Renal cortex interstitium (tissue), 11 donors: ENCODE results near the gene CUX1. TPM values are rescaled to one million over a fixed set of nuclear protein-coding genes. Genes with fewer than 3 reads are reported as not detected.

Source experiments
- DNase-seq, 11 donors: peaks; one replicate each; pipeline ENCODE4 v3.0.0-alpha.2; 2013; ENCODE audit warnings: low read depth in 9 of 11, low spot score in 4 of 11; ENCODE audit errors: extremely low read depth in 1 of 11
- polyA plus RNA-seq, 3 donors: library from polyadenylated mRNA; unstranded; fragments of 120-200 nt; gene quantifications; one replicate each; pipeline ENCODE4 v1.2.1, GENCODE V29; 2013; ENCODE audit not compliant: insufficient read length in 3 of 3

Gene CUX1
- polyA plus RNA-seq, 3 donors: 93.9 to 103 (median 98.0) TPM

- DNase-seq: no peak
These were observed 119.3 kb downstream of the CUX1 start for GRCh38 chr7:101936611-101937231.

DNA sequence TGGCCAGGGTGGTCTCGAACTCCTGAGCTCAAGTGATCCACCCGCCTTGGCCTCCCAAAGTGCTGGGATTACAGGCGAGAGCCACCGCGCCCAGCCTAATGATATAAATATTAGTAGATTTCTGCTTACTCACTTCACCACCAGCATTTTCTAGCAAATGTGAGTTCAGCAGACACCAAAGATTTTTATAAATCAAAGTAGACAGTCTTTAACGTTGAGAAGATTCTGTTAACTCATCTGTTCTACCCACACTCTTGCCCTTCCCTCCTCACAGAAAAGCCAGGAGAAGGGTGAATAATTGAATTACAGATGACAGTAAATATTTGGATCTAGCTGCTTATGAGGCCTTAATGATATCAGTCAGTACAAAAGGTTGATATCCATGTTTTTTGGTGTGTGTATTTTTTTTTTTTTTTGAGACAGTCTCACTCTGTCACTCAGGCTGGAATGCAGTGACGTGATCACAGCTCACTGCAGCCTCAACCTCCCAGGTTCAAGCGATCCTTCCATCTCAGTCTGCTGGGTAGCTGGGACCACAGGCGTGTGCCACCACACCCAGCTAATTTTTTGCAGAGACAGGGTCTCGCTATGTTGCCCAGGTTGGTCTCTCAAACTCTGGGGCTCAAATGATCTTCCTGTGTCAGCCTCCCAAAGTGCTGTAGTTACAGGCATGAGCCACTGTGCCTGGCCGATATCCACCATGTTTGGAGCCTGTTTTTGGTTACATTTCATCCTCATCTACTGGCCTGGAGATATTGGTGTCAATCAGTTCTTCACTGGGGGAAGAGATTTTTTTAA lies 120.5 kb downstream of the CUX1 start:
- DNase-seq: no peak

DNA sequence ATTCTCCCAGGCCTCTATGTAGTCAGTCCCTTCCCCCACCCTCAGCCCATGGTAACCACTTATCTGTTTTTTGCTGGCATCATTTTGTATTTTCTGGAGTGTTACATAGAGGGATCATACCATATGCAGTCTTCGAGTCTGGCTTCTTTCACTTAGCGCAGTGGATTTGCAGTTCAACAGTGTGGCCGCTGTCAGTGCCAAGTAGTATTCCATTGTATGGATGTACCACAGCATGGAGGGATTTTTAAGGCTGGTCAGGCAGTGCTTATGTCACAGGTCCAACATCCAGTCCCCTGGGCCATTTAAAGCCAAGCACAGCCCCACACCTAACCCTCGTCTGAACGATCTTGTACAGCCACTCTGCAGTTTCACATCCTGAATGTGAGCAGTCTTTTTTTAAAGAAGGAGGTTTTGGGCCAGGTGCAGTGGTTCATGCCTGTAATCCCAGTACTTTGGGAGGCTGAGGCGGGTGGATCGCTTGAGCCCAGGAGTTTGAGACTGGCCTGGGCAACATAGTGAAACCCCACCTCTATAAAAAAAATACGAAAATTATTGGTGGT lies 121.8 kb downstream of the CUX1 start:
- DNase-seq: no peak

- no peak for DNase-seq
These were observed 122.7 kb downstream of the CUX1 start for GRCh38 chr7:101940151-101940550.

DNA sequence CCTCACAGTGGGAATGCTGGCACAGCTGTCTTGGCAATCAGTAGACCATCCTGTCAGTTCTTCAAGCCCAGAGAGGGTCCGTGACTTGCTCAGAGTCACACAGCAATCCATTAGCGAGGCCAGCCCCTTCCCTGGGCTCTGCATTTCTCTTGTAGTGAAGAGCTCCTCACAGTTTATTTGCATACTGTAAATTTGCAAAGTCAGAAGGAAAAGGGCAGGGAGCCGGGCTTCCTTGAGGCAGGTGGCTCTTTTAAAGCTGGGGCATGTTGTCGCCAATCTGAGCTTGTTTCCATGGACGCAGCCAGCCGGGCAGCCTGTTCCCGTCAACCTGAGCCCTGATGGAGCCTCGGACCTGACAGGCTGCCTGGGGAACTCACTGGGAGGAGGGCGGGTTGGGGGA lies 123.4 kb downstream of the CUX1 start:
- peak in 5 of 11 donors; percentile 53 to 79 (median 63) for DNase-seq

DNA sequence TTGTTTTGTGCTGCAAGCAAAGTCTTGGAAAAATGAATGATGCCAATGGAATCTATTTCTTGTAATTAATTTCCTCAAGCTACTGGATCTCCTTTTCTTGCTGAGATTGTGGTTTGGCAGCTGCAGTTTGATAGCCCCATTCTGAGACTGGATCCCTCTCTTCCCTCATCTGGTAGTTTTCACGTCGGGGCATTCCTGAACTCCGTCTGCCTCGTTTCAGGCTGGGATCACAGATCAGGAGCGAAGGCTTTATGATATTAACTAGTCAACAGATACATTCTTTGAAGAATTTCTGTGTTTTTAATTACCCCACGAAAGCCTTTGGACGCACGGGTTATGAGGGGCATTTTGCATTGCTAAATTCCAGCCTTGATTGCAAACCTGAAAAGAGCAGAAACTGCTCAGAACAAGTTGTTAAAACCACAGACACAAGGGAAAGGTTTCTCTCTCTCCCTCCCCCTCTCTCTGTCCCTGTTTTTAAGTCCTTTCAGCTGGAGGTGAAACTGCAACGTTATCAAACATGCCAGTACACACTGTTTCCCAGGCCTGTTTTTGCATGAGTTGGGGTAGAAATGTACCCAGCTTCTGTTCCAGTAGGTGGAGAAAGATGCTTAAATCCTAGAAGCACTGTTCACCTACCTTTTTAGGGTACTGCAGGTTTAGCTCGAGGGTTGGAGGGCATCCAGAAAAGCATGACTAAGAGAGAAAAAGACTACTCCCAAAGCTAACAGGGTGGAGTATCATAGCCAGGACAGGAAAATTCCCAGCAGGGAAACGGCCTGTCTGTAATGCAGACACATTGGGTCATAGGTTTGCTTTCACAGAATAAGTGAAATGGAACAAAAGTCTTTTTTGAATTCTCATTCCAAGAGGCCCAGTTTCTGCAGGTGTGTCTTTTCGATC lies 124.3 kb downstream of the CUX1 start:
- DNase-seq: no peak

DNA sequence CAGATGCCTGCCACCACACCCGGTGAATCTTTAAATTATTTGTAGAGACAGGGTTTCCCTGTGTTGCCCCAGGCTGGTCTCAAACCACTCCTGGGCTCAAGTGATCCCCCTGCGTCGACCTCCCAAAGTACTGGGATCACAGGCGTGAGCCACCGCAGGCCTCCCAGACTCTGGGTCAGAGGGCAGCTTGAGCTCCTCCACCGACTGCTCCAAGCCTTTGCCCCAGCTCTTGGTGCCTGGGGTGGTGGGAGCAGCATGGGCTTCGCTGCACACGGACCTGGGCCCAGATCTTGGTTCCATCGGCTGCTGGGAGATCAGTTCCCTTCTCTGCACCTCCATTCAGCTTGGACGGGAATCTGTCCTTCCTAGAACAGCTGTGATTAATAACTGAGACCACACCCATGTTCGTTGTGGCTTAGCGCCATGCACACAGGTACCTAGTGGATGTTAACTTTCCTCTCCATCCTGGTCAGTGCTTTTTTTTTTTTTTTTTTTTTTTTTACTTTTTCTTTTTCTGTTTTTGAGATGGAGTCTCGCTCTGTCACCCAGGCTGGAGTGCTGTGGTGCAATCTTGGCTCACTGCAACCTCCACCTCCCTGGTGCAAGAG lies 125.3 kb downstream of the CUX1 start:
- no peak for DNase-seq

GRCh38 chr7:101943306-101943705 lies 125.9 kb downstream of the CUX1 start:
- no peak for DNase-seq

DNA sequence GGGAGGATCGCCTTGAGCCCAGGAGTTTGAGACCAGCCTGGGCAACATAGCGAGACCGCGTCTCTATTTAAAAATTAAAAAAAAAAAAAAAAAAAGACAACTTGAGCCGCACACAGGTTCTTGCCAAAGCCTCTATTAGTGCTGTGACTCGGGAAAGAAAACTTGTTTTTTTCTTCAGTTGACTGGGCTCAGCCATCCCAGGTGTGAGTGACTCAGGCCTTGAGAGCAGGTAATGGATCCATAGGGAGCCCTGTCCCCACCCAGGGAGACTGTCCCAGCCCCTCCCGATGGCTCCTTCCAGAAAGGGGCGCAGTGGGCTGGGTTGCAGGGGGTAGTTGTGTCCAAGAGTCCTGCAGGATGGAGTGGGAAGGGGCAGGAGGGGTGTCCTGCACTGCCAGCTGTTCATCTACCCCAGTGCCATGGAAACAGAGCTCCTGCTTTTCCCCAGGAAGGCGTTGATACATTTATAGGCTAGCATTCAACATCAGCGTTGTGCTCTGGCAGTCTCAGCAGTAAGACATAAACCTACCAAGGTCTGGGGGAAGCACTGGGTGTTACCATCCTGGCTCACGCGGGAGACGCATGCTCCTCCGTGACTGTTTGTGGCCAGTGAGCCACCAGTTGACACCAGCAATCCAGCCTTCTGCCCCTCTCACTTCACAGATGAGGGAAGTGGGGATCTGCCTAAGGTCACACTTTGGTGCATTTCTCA lies 126.6 kb downstream of the CUX1 start:
- no peak for DNase-seq

- DNase-seq: no peak
These were observed 127.2 kb downstream of the CUX1 start for GRCh38 chr7:101944611-101945010.

GRCh38 chr7:101945034-101945758 lies 127.8 kb downstream of the CUX1 start:
- DNase-seq: no peak

- DNase-seq: no peak
These were observed 130.5 kb downstream of the CUX1 start for GRCh38 chr7:101947899-101948298.

DNA sequence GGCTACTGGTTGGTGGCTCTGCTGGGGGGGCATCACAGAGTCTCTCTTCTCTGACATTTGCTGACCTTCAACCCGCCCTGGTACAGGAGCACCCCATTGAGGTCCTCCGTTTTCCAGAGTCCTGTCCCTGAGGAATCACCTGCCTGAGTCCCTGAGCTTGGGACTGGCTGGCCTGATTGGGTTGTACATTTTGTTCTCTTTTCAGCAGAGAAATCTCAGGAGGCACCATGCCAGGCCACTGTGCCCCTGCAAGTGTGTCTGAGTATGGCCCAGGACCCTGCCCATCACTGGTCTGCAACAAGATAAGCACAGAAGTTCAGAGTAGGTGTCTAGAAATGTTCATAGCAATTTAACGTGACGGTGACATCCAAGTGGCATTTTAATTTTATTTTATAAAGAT lies 131.2 kb downstream of the CUX1 start:
- DNase-seq: no peak

GRCh38 chr7:101950450-101951119 lies 133.2 kb downstream of the CUX1 start:
- DNase-seq: no peak

GRCh38 chr7:101951757-101952156 lies 134.3 kb downstream of the CUX1 start:
- DNase-seq: no peak

DNA sequence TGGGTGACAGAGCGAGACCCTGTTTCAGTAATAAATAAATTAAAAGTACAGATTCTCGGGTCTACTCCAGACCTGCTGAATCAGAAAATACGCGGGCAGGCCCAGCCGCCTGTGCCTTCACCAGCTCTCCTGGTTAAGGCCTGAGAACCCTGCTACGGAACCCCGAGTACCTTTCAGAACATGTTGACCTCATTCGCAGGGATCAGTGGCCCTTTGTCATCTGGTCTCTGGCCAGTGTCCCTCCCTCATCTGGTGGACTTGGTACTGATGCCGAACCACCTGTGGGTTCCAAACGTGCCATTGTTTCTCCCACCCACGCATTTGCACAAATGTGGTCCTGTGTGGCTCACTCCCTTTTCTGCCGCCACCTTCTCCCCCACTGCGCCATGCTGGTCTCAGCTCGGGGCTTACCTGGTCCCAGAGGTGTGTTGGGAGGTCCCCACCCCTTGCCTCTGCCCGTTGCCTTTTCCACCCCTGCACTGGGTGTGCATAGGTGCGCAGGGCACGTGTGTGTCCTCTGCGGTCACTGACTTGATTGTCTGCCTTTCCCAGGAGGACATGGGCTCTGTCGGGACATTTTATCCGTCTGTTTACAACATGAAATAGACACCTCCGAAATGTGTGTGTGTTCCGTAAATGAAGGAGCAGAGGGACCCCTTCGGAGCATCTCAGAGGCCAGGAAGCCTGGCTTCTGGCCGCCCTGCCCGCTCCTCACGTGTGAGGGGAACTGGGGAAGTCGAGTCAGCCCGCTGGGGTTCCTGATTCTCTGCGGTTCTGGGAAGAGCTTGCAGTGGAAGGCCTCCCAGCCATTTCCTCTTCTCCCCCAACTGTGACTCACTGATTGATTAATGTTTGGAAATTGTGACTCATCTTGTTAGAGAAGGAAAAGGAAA lies 135.2 kb downstream of the CUX1 start:
- no peak for DNase-seq
